Gastrocnemius medialis (tissue), 4 donors: Measurements from ENCODE around the gene MRPL42. TPM values are rescaled to one million over a fixed set of nuclear protein-coding genes. Genes with fewer than 3 reads are reported as not detected.
A peak's percentile ranks its signal among the peaks of the same experiment; 100 is the strongest.

Experiments
- ATAC-seq, 2 donors: fragments of 150-250 bp; one replicate each; pipeline ENCODE4 v1.9.1; 2016
- DNase-seq, 2 donors: peaks; one replicate each; pipeline ENCODE4 v3.0.0-alpha.2; 2019
- H3K27ac ChIP-seq, 4 donors: fragments of 200-600 bp; sonication (generic); 1 replicate in 1 of 4; 2 replicates in 3 of 4; pipeline ENCODE4 v1.5.1; 2016 to 2018; ENCODE audit warnings: mild to moderate bottlenecking in 2 of 4, moderate library complexity in 1 of 4
- H3K27me3 ChIP-seq, 3 donors: fragments of 200-600 bp; sonication (generic) in 2 of 3; 1 replicate in 1 of 3; 2 replicates in 2 of 3; pipeline versions ENCODE4 v1.5.1 to v1.6.0; 2016 to 2019; ENCODE audit warnings: mild to moderate bottlenecking in 1 of 3, moderate library complexity in 1 of 3
- H3K36me3 ChIP-seq, 2 donors: fragments of 200-600 bp; sonication (generic) in 1 of 2; one replicate each; pipeline ENCODE4 v1.5.1; 2017 to 2018
- H3K4me1 ChIP-seq, 2 donors: fragments of 200-600 bp; sonication (generic) in 1 of 2; one replicate each; pipeline ENCODE4 v1.5.1; 2016 to 2017; ENCODE audit warnings: mild to moderate bottlenecking in 2 of 2
- H3K4me3 ChIP-seq, 4 donors: fragments of 200-600 bp; sonication (generic) in 3 of 4; 1 replicate in 1 of 4; 2 replicates in 3 of 4; pipeline ENCODE4 v1.5.1; 2016 to 2019; ENCODE audit warnings: mild to moderate bottlenecking in 2 of 4
- H3K9me3 ChIP-seq, 3 donors: fragments of 200-600 bp; sonication (generic) in 2 of 3; 1 replicate in 1 of 3; 2 replicates in 2 of 3; pipeline ENCODE4 v1.5.1; 2016 to 2019
- CTCF ChIP-seq, 5 experiments: fragments of 450-650 bp in 3 of 5; fragments of 200-600 bp in 2 of 5; sonication (generic) in 2 of 5; IDR thresholded peaks in 4 of 5; conservative IDR thresholded peaks in 1 of 5; 1 replicate in 4 of 5; 2 replicates in 1 of 5; pipeline ENCODE4 v1.5.1; 2016 to 2019; ENCODE audit warnings: antibody characterized with exemption in 5 of 5, mild to moderate bottlenecking in 3 of 5, moderate library complexity in 3 of 5
- POLR2A ChIP-seq, 2 donors: fragments of 450-650 bp; IDR thresholded peaks; one replicate each; pipeline ENCODE4 v1.6.1; 2017; ENCODE audit warnings: antibody characterized with exemption in 2 of 2, mild to moderate bottlenecking in 2 of 2, moderate library complexity in 2 of 2
- in situ Hi-C, 4 donors: fragments of 200-750 bp; cut with MboI; loops; one replicate each; pipeline versions ENCODE4 v1.15.0 to v1.8.0; 2017; ENCODE audit warnings: low sequenced_read_pairs in 4 of 4
- intact Hi-C: fragments of 100-400 bp; cut with DNase I; formaldehyde crosslinking; loops from one replicate; pipeline ENCODE4 v1.15.1; 2023; ENCODE audit warnings: low total_unique reads
- total RNA-seq, 4 donors: library from RNA; depleted of rRNA; stranded (reverse); fragments of >200 nt; gene quantifications; one replicate each; pipeline versions ENCODE4 v1.1.0 to v1.2.3, GENCODE V29; 2016

MRPL42 gene
- total RNA-seq, 4 donors from 2014 or later, result 14.0 to 44.6 (median 34.8) TPM

- no peak for DNase-seq
- H3K4me1 ChIP-seq, result peaks cover 13 to 14% of the 10 kb centered on the region in 2 donors
- no peaks in the 10 kb centered on the region for H3K9me3 ChIP-seq
- H3K27me3 ChIP-seq, result no peaks in the 10 kb centered on the region
- H3K4me3 ChIP-seq, result peak overlapping the region; percentile 72 to 93 (median 88)
- in situ Hi-C loops (no loop called here), intact Hi-C loops (loop anchor here (5.0 kb wide), 1 partner anchor 481 kb away; no protein-coding TSS in a partner anchor)
- H3K27ac ChIP-seq, result peak overlapping the region; percentile 89 to 95 (median 95)
- no peak for TF ChIP-seq POLR2A (IDR thresholded peaks at IDR 0.05)
- no peak for TF ChIP-seq CTCF (IDR thresholded peaks at IDR 0.05 in 4 of 5, conservative IDR thresholded peaks at IDR 0.05 in 1 of 5)
- H3K36me3 ChIP-seq, result peaks cover 0 to 17% of the 10 kb centered on the region in 2 donors
- ATAC-seq, result no peak
These were observed 676 bp downstream of the MRPL42 start for GRCh38 chr12:93468008-93468371.

GRCh38 chr12:93469386-93469785 lies 2.1 kb downstream of the MRPL42 start:
- Histone ChIP-seq H3K4me1 (peaks cover 13 to 14% of the 10 kb centered on the region in 2 donors), H3K27ac (no peak overlapping the region), H3K4me3 (no peak overlapping the region), H3K36me3 (peaks cover 0 to 23% of the 10 kb centered on the region in 2 donors), H3K9me3 (no peaks in the 10 kb centered on the region), H3K27me3 (no peaks in the 10 kb centered on the region)
- intact Hi-C loops (loop anchor here (5.0 kb wide), 1 partner anchor 482 kb away; no protein-coding TSS in a partner anchor), in situ Hi-C loops (no loop called here)
- no peak for TF ChIP-seq CTCF (IDR thresholded peaks at IDR 0.05 in 4 of 5, conservative IDR thresholded peaks at IDR 0.05 in 1 of 5)
- no peak for TF ChIP-seq POLR2A (IDR thresholded peaks at IDR 0.05)
- DNase-seq (no peak), ATAC-seq (no peak)

- H3K36me3 ChIP-seq, result peaks cover 0 to 58% of the 10 kb centered on the region in 2 donors
- in situ Hi-C loops (no loop called here), intact Hi-C loops (no loop called here)
- no peaks in the 10 kb centered on the region for H3K4me1 ChIP-seq
- DNase-seq (no peak), ATAC-seq (no peak)
- no peaks in the 10 kb centered on the region for H3K27me3 ChIP-seq
- H3K27ac ChIP-seq, result no peak overlapping the region
- H3K4me3 ChIP-seq, result no peak overlapping the region
- TF ChIP-seq POLR2A (IDR thresholded peaks at IDR 0.05), result no peak
- no peak for TF ChIP-seq CTCF (IDR thresholded peaks at IDR 0.05 in 4 of 5, conservative IDR thresholded peaks at IDR 0.05 in 1 of 5)
- H3K9me3 ChIP-seq, result no peaks in the 10 kb centered on the region
These were observed 9.2 kb downstream of the MRPL42 start for GRCh38 chr12:93476555-93476954.

- no peak for TF ChIP-seq CTCF (IDR thresholded peaks at IDR 0.05 in 4 of 5, conservative IDR thresholded peaks at IDR 0.05 in 1 of 5)
- Histone ChIP-seq H3K9me3 (no peaks in the 10 kb centered on the region), H3K4me1 (no peaks in the 10 kb centered on the region), H3K36me3 (peaks cover 0 to 91% of the 10 kb centered on the region in 2 donors), H3K4me3 (no peak overlapping the region), H3K27me3 (no peaks in the 10 kb centered on the region), H3K27ac (no peak overlapping the region)
- ATAC-seq (no peak), DNase-seq (no peak)
- in situ Hi-C loops (no loop called here), intact Hi-C loops (no loop called here)
These were observed 15.4 kb downstream of the MRPL42 start for GRCh38 chr12:93482721-93483120.
